NB4 (cell line): ENCODE data around the gene SHANK2.

Source experiments
- POLR2A ChIP-seq: IDR thresholded peaks from 2 replicates; pipeline ENCODE4 v1.6.1; 2011; ENCODE audit warnings: mild to moderate bottlenecking; ENCODE audit not compliant: insufficient read length; ENCODE audit errors: extremely low read depth
- TF ChIP-seq, protein P1 (sequence below): IDR thresholded peaks from one replicate; pipeline ENCODE4 v1.5.1; 2012; ENCODE audit warnings: low read depth, low read length
- TF ChIP-seq, protein P2 (sequence below): IDR thresholded peaks from 2 replicates; pipeline ENCODE4 v1.6.1; 2011; ENCODE audit warnings: low read depth, low read length

DNA sequence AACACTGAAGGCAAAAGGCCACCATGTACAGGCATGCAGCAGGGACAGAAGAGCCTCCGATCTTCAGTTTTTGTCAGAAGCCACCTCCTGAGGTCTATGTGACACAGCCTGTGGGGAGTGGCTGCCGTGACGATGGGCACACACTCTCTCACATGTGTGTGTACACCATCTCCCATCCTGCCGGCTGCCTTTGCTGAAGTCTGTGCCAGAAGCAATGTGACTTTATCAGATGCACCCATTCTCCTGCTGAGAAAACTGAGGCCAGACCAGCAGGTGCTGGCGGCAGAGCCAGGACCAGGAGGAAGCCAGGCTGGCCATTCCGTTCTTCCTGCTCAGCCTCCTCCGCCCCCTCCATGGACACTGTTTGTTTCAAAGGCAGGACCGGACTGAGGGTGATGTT is 16.7 kb downstream of the SHANK2 start:
- TF ChIP-seq, protein P1, sequence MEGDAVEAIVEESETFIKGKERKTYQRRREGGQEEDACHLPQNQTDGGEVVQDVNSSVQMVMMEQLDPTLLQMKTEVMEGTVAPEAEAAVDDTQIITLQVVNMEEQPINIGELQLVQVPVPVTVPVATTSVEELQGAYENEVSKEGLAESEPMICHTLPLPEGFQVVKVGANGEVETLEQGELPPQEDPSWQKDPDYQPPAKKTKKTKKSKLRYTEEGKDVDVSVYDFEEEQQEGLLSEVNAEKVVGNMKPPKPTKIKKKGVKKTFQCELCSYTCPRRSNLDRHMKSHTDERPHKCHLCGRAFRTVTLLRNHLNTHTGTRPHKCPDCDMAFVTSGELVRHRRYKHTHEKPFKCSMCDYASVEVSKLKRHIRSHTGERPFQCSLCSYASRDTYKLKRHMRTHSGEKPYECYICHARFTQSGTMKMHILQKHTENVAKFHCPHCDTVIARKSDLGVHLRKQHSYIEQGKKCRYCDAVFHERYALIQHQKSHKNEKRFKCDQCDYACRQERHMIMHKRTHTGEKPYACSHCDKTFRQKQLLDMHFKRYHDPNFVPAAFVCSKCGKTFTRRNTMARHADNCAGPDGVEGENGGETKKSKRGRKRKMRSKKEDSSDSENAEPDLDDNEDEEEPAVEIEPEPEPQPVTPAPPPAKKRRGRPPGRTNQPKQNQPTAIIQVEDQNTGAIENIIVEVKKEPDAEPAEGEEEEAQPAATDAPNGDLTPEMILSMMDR = no peak
- TF ChIP-seq POLR2A = no peak
- TF ChIP-seq, protein P2, sequence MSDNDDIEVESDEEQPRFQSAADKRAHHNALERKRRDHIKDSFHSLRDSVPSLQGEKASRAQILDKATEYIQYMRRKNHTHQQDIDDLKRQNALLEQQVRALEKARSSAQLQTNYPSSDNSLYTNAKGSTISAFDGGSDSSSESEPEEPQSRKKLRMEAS = no peak
